DMS114 treated with DMSO at 0.1 percent for 48 hours (cell line): ENCODE results near the gene SSR4.

Experiments
- DNase-seq: peaks from one replicate; lab custom pipeline; 2025; ENCODE audit not compliant: unreplicated experiment; lab: John Stamatoyannopoulos, UW

Gene SSR4

DNA sequence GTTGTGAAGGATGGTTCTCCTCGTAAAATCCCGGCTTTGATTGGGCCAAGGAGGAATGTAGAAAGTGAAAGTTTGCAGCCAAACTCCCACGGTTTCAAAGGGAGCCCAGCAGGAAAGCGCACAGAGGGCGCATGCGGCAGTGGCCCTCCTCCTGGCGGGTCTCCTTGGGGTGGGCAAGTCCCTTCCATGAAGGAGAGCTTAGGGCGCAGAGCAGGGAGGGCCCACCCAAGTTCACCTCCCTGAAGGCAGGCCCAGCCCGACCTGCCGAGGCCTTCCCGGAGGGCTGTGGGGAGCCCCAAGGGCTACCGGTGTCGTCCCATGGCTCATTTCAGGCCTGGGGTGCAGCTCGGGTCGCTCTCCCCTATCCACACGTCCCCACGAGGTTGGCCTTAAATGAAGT, 33.8 kb downstream of the SSR4 start:
- DNase-seq, result no peak

DNA sequence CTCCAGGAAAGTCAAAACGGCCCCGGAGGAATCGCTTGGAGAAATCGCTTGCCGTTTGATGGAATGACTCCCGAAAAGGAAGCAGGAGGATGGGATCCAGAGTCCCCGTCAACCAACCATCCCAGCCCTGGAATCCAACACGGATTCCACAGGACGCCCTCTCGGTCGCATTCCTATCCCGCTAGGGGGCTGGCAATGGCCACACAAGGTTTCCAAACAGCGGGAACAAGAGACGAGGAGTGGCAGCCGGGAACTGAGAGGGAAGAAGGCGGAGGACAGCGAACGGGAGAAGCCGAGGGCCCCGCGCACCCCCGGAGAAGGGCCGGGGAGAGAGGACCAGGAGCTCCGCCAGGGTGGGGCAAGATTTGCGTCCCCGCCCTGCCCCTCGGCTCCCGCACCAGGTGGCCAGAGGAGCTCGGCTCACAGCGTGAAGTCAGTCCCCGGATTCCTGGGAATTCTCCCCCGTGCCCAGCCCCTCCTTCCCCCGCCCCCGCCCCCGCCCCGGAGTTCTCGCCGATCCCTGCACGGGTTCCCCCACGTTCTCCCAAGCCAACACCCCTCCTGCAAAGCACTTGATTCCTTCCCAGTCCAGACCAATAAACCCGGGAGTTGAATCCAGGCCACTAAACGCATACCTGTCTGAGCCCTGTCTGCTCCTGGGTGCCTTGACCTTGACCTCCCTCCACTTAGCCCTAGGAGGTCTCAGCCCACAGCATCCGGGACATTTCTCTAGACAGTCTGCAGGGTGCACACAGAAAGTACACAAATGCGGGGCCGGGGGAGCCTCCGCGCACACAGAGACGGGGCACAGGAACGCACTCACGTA, 34.5 kb downstream of the SSR4 start:
- DNase-seq, result no peak

DNA sequence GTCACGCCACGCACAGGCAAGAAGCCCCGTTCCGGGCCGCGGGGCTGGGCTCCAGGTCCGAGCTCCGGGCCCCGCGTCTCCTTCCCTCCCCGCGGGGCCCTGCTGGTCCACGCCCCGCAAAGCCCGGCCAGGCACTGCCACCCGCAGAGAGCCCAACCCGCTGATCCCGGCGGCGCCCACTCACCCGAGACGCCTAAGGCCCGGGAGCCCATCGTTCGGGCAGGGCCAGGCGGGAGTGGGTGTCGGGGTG, 35.0 kb downstream of the SSR4 start:
- no peak for DNase-seq

DNA sequence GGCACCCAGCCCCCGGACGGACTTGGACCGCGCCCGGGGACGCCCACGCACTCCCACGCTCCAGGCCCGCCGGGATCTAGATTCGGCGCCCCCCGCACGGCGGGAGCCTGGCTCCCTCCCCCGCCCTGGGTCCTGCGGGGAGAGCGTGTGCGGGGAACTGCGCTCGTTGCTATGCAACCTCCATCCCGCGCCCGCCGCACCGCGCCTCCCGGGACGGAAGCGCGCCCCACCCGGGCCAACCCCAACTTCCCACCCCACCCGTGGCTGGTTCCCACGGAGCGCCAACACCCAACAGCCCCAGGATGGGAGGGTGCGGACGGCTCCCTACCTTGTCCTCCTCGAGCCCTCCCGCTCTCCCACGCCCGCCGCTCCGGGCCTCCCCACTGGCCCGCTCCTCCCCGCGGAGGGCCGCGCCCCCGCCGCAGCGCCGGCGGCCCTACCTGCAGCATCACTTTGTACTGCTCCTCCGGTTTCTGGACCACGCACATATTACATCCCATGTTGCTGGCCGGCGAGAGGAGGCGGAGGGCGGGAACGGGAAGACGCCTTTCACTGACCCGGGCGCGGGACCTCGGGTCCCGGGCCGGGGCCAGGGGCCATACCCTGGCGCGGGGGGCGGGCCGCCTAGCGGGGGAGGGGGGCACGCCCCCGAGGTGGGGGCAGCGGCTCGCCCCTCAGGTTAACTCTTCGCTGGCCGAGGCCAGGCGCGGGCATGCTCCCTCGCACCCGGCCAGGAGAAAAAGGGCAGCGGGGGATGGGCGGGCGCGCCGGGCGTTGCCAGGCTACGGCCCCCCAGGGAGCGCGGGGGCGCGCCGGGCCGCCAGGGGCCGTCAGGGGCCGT, 35.6 kb downstream of the SSR4 start, which contains the start of gene PDZD4:
TSS of gene PDZD4 (minus strand) at position 746 of the 841 bp plus-strand sequence. CDS start at position 500, 246 bp downstream.
- DNase-seq, result no peak

DNA sequence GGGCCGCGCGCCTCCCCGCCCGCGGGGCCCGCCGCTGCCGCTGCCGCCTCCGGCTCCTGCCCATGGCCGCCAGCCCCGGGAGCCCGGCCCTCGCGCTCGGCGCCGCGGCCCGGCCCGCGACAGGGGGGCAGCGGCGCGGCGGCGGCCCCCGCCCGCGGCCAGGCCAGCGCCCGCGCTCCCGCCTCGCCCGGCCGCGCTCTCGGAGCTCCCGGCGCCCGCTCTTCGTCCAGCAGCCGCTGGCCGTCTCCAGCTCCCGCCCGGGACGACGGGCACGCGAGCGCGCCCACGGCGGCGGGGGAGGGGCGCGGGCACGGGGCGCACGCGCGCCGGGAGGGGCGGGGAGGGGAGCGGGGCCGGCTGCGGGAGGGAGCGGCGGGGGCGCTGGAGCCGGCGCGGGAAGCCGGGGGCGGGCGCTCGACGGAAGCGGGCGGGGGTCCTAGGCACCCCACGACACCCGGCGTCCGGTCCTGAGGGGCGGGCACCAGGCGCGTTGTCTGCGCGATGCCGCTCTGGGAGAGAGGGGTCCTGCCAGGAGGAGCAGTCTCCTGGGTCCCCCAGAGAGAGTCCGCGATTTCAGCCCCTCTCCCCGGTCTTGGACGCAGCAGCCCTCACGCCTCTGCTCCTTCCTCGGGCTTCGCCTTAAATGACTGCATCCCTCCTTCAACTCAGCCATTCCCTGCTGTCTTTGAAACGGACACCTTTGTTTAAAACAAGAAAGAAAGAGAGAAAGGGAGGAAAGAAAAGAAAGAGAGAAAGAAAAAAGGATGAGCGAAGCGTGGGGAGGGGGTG, 36.4 kb downstream of the SSR4 start:
- DNase-seq, result no peak

DNA sequence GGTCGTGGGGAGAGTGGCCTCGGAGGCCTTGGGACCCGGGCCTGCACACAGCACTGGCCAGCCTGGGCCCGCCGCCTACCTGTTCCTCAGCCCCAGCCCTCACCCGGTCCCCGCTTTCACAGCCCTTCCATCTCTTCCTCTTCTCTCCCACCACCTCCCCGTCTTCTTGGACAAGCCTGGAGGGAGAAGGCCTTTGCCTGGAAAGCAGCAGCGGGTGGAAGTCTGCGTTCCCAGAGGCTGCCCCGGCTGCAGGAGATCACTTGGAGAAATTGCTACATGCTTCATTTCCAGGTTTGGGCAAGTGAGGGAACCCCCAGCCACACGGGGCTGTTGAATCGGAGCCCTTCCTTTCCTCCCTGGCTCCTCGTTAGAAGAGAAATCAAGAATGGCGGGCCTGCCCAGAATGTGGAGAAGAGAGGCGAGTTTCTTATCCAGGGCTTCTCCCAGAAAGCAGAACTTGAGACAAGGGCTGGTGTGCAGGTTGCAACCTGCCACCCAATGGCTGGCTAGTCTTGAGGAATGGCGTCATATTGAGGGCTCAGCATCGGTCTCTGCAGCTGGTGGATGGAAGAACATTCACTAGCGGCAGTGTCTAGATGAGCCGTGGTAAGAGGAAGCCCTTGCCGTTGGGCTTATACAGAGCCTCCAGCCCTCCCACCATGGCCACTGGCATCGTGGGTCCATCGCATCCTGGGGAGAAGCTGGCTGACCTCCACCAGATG, 37.1 kb downstream of the SSR4 start:
- no peak for DNase-seq

DNA sequence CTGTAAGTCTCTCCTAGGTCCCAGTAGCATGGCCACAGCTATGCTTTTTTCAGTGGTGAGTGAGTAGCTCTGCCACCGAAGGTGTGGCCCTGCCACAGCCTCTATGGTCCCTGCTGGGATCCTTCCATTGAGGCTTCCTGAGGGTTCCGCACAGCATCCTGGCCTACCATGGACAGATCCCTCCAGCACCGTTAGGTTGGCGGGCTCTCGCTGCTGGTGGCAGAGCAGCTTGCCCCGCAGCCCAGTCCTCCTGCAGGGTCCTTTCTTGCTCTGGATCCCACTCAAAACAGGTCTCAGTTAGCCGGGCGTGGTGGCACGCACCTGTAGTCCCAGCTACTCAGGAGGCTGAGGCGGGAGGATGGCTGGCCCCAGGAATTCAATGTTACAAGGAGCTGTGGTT, 38.3 kb downstream of the SSR4 start:
- DNase-seq, result no peak

DNA sequence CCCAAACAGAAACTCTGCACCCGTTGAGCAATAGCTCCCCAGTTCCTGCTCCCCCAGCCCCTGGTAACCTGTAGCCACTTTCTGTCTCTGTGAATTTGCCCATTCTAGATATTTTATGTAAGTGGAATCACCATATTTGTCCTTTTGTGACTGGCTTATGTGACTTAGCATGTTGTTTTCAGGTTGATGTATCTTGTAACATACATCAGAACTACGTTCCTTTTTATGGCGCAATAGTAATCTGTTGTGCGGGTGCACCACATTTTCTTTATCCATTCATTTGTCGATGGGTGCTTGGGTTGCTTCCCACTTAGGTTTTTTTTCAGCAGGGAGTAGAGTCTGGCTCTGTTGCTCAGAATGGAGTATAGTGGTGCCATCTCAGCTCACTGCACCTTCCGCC, 42.5 kb downstream of the SSR4 start:
- DNase-seq, result no peak

DNA sequence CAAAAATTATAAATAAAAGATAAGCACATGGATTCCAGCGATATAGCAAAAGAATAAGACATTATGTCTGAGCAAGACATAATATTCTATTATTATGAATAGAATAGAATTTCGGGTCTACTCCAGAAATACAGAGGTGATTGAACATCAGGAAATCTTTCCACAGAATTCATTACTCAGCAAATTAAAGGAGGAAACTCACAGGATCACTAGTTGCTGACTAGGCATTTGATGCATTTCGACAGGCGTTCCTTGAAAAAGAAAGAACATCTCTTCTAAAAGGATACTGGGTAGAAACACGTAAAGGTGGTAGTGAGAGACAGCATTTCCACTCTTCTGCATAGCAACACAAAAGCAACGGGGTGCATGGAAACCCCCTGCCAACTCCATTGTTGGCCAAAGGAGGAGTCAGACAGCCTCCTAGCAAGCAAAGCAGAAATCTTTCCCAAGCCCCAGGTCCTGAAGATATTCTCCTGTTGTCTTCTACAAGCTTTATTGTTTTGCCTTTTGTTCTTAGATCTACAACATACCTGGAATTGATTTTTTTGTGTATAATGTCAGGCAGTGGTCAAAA, 50.1 kb downstream of the SSR4 start:
- no peak for DNase-seq

DNA sequence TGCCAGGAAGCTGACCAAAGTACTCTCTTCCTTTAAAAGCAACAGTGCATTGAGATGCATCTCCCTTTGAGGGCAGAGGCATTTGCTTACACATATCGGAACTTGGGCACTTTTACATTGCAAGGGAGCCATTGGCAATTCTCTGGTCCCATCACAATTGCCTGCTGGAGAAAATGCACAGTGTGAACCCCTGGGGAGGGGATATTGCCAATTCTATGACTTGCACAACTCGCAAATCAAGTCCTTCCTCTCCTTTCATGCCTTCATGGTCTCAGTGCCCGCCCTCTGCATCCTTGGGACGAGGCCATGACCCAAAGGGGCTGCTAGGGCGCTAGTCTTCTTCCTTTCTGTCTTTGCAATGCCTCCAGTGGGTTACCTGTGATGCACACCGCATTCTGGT, 50.7 kb downstream of the SSR4 start:
- DNase-seq, result no peak

DNA sequence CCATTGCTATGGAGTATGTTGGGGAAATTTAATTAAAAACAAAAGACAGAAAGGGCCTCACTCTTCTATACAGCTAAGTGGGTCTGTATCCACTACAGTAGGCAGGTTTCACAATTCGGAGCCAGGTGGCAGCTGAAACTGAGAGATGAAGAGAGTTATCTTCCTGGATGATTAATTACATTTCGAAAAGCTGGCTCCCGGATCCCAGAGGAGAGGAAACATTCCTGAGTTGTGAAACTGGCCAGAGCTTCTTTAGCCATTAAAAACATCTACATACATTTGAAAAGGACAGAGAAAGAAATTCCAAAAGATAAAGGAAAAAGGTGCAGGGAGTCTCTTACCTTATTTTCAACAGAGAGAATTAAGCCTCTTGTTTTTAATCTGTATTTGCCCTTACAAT, 51.4 kb downstream of the SSR4 start:
- DNase-seq, result no peak
